Hepatic stellate cell (primary cell): ENCODE data around the gene PKP2.

Experiments
- DNase-seq: peaks from one replicate; pipeline ENCODE4 v3.0.0; 2011; ENCODE audit warnings: low spot score

Gene PKP2

GRCh38 chr12:32809846-32810245, 86.7 kb downstream of the PKP2 start:
- no peak for DNase-seq

- no peak for DNase-seq
Measured at GRCh38 chr12:32809196-32809595, 87.4 kb downstream of the PKP2 start.

DNA sequence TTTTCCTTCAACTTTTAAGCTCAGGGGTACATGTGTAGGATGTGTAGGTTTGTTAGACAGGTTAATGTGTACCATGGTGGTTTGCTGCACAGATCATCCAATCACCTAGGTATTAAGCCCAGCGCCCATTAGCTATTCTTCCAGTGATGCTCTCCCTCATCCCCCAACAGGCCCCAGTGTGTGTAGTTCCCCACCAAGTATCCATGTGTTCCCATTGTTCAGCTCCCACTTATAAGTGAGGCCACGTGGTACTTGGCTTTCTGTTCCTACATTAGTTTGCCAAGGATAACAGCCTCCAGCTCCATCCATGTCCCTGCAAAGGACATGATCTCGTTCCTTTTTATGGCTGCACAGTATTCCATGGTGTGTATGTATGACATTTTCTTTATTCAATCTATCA, 92.3 kb downstream of the PKP2 start:
- DNase-seq: no peak

DNA sequence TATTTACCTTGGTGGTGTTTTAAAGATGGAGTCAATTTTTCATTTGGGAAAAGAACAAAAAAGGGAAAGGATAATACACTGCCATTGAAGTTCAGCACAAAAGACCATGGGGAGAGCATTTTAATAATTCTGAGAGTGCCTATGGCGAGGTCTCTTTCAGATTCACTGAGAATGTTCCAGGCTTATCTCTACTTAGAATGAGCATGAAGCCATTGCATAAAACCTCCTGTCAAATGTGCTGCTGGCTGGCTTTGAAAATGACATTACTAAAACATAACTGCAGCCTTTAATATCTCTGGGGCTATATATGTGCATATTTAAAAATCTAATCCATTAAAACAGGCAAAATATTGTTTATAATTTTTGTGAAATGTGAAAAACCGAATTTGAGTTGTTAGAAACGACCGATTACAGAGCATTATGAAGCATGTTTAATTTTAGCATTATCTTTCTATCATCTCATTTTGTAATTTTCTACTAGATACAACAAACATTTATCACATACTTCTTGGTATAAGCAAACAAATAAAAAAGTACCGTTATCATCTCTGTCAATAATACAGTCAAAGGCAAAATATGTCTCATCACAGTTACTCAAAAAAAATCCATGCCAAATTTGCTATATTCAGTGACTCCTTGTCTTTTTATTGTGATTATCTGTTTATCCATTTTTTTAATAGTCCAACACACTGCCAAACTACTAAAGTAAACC, 95.2 kb downstream of the PKP2 start:
- no peak for DNase-seq

- DNase-seq: no peak
Measured at GRCh38 chr12:32794281-32794680, 102.3 kb downstream of the PKP2 start.

DNA sequence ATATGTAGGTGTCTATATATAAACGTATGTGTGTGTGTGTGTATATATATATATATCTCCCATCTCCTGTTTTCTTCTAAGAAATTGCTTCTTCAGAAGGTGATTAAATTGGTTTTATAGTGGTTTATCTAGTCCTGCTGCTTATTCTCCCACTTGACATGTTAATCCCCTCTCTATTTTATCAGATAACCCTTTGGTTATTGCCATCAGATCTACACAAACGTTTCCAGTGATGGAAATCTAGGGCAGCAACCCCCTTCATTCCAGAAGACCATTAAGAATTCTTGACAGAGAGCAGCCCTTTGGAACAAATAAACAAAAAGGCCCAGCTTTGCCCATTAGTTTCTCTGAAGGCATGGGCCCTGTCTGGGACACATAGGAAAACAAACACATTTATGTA, 106.7 kb downstream of the PKP2 start:
- no peak for DNase-seq

GRCh38 chr12:32789446-32789845, 107.1 kb downstream of the PKP2 start:
- no peak for DNase-seq

DNA sequence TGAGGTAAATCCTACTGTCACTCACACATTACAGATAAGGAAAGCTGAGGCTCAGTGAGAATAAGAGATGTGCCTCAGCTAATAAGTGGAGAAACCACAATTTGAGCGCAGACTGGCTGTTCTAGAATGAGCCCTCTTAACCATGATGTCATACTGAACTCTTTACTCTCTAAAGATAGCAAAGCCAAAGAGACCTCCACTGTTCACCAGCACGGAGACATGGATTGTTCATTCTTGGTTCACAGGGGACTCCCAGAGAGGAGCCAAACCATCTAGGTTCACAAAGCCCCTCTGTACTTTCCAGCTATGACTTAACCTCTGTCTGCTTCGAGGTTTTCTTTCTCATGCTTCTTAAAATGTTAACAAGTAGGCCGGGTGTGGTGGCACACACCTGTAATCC, 108.2 kb downstream of the PKP2 start:
- no peak for DNase-seq

GRCh38 chr12:32785557-32785956, 111.0 kb downstream of the PKP2 start:
- no peak for DNase-seq

GRCh38 chr12:32783029-32783428, 113.5 kb downstream of the PKP2 start:
- no peak for DNase-seq

GRCh38 chr12:32780071-32780470, 116.5 kb downstream of the PKP2 start:
- DNase-seq: no peak

DNA sequence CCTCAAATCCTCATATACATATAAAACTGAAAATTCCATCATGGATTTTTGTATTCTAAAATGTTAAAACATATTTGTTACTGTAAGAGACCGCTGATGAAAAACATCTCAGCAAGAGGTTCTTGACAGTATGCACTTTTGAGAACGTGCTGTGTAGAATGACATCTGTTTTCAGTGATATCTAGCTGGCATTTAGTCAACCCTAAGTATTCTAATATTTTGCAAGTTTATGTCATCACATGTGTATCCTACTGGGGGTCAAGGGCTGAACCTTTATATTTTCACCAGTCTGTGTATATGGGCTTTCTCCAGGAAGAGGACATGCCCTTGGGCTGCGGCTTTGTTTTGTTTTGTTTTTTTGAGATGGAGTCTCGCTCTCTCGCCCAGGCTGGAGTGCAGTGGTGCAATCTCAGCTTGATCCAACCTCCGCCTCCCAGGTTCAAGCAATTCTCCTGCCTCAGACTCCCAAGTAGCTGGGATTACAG, 118.8 kb downstream of the PKP2 start:
- no peak for DNase-seq

GRCh38 chr12:32777159-32777558, 119.4 kb downstream of the PKP2 start:
- DNase-seq: no peak

GRCh38 chr12:32776258-32776657, 120.3 kb downstream of the PKP2 start:
- no peak for DNase-seq

DNA sequence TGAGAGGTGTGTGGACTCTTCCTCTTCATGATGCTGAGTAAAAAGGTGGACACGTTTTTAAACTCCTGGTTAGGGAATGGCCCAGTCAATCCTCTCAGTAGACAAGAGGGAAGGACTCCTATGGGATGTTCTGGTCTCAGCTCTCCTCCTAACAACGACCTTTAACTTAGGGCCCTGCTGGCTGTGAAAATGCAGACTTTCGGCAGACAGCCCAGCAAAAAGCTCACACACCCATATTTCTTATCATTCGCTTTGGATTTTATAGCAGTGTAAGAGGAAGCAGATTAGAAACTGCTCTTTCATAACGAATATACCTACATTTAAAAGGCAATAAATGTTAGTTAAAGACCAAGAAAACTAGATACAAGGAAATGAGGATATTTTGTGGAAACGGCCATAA, 122.9 kb downstream of the PKP2 start:
- DNase-seq: no peak

DNA sequence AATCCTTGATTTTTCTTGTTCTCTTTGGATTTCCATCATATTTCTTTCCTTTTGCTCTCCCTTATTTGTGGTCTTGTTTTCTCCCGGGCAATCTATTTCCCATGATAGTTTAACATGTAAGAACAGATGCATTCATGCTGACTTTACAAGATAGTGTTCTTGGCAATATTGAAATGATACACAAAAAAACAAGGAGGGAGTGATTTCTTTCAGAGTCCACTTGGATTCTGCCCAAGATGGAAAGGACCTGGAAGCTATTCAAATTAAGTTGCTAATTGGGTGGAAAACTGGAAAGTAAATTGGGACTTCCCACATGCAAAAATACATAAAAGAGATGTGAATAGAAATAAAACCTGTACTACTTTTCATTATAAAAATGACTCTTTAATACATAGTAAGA, 126.4 kb downstream of the PKP2 start:
- no peak for DNase-seq

DNA sequence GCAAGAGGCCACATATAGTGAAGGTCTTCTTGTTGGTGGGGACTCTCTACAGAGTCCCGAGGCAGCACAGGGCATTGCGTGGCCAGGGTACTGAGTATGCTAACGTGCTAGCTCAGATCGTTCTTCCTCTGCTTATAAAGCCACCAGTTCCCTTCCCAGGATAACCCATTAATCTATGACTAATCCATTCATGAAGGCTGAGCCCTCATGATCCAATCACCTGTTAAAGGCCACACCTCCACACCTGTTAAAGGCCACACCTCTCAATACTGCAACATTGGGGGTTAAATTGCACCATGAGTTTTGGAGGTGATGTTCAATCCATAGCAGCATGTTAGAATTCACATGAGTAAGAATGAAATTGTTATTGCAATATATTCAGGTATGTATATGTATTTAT, 128.1 kb downstream of the PKP2 start:
- DNase-seq: no peak

- no peak for DNase-seq
Measured at GRCh38 chr12:32765906-32766305, 130.7 kb downstream of the PKP2 start.

DNA sequence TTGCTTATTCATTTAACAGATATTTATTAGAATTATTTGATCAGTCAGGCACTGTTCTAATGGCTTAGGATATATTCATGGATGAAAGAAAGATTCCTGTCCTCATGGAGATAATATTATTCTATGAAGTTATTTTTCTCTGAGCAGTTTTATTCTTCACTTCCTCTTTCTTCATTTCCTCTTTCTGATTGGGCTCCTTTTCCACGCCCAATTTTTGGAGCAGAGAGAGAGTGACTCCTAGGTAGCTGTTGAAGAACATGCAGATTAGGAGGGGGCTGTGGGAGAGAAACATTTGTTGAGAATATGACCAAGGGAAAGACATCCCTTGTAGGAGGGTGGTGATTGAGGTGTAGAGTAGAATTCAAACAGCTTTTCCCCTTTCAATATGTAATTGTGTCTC, 134.9 kb downstream of the PKP2 start:
- DNase-seq: no peak

DNA sequence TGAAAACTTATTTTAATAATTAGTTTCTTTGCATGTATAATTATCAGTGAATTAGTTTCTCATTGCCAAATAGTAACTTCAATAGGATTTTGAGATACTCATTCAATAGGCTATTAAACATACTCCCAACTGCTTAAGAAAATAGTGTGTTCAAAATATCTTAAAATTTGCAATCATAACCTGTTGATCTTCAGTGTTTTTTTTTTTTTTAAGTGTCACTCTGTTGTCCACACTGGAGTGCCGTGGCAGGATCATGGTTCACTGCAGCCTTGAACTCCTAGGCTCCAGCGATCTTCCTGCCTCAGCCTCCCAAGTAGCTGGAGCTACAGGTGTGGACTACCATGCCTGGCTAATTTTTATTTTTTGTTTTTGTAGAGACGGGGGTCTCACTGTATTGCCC, 139.4 kb downstream of the PKP2 start:
- DNase-seq: no peak

DNA sequence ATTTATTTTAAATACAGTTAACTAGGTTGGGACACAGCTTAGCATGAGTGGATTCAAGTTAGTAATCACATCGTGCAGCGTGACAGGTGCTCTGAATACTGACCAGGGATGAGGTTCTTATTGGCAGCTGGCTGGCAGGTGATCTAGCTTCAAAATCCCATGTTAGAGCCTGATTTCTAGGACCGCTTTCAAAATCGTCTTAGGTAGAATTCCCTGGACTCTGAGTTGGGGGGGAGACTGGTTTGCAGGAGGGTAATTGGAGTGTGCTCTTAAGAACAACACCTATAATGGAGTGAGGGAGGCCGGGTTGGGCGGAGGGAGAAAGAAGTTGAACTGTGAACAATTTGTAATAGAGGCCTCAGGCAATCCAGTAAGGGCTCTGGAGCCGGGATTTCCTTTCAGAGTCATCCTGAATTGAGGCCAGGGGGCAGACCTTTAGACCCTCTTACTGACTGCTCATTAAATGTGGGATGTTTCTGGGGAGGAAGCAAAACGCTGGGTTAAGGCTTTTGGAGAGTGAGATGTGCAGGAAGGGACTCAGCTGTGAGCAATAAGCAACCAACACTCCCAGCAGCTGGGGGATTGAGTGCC, 140.0 kb downstream of the PKP2 start:
- no peak for DNase-seq

GRCh38 chr12:32755654-32756475, 140.7 kb downstream of the PKP2 start, which contains the start of gene YARS2:
TSS of gene YARS2 (minus strand) at chr12:32755897. CDS start at chr12:32755874, 23 bp downstream.
- peak; percentile 87 for DNase-seq

DNA sequence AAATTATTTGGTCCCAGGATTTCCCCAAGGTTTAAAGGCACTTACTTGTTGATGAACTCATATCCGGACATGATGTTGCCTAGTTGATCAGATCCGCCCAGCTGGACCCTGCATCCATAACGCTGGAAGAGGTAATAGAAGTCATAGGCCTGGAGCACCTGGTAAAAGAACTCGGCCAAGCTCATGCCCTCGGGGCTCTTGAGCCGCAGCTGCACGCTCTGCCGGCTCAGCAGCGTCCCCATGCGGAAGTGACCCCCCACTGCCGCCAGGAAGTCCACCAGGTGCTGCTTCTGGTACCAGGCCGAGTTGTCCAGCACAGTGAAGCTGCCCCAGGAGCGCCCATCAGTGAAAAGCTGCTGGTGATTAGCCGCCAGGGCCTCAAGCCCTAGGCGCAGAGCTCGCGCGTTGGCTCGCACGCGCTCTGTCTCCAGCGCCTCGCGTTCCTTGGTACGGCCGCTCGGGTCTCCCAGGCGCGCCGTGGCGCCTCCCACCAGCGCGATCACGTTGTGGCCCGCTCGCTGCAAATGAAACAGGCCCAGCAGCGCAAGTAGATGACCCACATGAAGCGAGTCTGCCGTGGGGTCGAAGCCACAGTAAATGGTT, 141.4 kb downstream of the PKP2 start:
- peak; percentile 35 for DNase-seq
